ENCODE results near the gene PCAT7.
A peak's percentile ranks its signal among the peaks of the same experiment; 100 is the strongest.

PCAT7 gene

DNA sequence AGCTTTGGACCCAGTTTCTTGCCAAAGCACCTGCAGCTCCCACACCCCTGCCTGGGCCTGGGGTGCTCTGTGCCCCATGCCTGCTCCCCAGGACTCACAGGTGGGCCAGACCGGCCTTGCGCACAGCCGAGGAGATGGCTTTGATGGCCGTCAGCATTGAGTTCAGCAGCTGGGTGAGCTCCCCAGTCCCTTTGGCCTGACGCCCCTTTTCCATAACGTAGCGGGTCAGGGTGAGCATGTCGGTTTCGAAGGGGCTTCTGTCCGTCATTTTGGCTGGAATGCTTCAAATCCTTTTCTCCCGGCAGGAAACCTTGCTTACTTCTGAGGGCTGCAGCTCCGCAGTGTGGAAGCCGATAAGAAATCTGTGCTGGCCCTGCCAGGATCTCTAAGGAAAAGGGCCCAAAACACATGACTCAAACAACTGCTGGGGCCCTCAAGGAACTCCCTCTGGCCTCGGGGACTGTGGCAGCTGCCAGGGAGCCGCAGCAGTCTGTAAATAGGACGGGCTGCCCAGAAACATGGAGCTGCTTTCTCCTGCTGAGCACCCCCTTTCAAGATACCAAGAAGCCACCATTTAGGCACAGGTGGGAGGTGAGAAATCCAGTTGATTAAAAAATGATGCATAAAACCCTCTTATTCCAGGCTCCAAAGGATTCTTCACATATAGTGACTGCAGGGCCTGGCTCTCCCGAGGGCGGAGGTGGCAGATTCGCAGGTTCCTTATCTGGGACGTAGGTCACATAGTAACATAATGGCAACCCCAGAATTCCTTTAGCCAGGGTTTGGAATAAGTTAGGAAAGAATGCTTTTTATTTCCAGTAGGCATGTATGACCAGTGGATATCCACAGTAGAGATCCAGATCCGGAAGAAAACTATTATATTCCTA is 38.8 kb downstream of the PCAT7 start, which contains the start of gene FBP2:
Gene FBP2, minus strand, starts transcription at position 366 of the 887 bp plus-strand sequence. Its CDS starts 98 bp downstream, at position 268.
- TF ChIP-seq ZFX (IDR thresholded peaks at IDR 0.05; ENCODE audit: borderline replicate concordance), result no peak
- TF ChIP-seq CTCF (IDR thresholded peaks at IDR 0.05), result no peak

DNA sequence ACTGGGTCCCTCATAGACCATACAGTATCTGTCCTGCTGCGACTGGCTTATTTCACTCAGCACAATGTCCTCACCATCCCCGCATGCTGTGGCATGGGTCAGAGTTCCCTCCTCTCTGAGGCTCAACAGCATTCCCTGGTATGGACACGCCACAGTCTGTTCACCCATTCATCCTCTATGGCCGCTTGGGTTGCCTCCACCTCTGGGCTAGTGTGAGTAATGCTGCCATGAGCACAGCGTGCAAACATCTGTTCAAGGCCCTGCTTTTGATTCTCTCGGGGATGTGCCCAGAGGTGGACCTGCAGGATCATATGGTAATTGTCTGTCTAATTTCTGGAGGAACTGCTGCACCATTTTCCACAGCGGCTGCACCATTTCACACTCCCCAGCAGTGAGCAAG is 44.2 kb downstream of the PCAT7 start:
- TF ChIP-seq CTCF (IDR thresholded peaks at IDR 0.05) (no peak), ZFX (IDR thresholded peaks at IDR 0.05; ENCODE audit: borderline replicate concordance) (no peak)
- H3K27ac ChIP-seq, result no peak overlapping the region

More for the DNA sequence above, 38.8 kb downstream of the PCAT7 start, which contains the start of gene FBP2:
- no peak within 1 kb of the TSS for H3K27ac ChIP-seq

DNA sequence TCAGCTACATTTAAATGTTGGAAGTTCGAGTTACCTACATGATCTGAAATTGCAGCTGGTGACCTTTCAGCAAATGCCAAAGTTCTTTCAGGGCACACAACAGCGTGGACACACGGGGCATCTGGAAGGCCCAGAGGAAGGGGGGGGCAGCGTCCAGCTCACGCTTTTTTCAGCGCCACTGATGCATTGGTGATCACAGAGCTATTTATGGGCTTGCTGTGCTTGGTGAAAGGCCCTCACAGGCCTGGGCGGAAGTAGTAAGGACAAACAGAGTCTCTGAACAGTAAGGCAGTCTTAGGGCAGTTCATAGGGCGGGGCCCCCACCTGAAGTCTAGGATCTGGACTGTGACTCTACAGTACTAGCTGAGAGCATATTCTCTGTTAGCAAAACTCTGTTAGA is 45.4 kb downstream of the PCAT7 start:
- TF ChIP-seq CTCF (IDR thresholded peaks at IDR 0.05) (no peak), ZFX (IDR thresholded peaks at IDR 0.05; ENCODE audit: borderline replicate concordance) (no peak)
- no peak overlapping the region for H3K27ac ChIP-seq

- no peak overlapping the region for H3K27ac ChIP-seq
- TF ChIP-seq ZFX (IDR thresholded peaks at IDR 0.05; ENCODE audit: borderline replicate concordance) (no peak), CTCF (IDR thresholded peaks at IDR 0.05) (no peak)
These were observed 45.8 kb downstream of the PCAT7 start for GRCh38 chr9:94600715-94601114.

DNA sequence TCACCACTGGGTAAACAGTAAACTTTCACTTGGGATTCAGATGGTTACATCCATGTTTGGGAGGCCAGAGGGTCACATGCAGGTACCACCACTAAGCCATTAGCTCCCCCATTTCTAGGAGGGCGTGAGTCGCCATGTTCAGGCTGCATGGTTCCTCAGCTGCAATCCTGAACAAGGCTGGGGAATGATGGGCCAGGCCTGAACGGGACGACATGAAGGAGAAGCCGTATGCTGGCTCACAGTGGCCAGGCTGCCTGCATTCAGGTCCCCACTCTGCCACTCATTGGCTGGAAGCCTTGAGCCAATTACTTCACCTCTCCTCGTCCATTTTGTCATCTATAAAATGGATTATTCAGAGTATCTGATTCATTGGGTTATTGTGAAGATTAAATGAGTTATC is 47.8 kb downstream of the PCAT7 start:
- TF ChIP-seq ZFX (IDR thresholded peaks at IDR 0.05; ENCODE audit: borderline replicate concordance) (no peak), CTCF (IDR thresholded peaks at IDR 0.05) (no peak)
- H3K27ac ChIP-seq, result no peak overlapping the region

DNA sequence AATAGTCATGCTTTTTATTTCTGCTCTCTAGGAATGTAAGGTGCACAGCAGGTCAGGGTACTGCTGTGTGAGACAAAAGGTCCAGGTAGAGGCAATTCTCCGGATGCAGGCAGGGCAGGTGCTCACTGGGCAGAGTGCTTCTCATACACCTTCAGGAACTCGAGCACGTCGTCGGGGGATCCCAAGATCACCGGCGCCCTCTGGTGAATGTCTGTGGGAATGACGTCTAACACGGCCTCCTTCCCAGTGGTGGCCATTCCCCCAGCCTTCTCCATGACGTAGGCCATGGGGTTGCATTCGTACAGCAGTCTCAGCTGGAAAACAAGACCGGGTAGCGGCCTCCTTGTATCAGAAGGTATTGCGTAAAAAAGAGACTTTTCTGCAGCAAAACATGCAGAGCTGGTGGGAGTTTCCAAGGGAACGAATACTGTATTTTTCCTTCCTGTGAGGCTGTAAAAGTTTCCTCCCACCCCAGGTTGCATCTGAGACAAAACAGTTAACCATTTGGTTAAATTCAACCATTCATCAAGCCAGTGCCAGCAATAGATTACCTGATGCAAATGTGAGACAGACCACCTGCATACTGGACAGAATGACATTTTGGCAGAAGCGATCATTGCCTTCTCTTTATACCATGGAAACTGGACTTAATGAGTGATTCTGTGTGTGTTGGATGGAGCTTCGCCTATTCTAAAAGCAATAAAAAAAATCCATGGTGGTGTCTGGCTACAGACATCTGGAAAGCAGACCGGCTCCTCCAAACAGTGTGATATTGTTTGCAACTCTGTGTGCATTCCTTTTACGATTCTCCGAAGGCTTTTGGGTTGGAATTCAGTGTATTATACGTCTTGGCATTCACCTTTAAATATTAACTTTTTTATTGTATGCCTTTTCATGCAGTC is 48.6 kb downstream of the PCAT7 start:
- H3K27ac ChIP-seq, result no peak overlapping the region
- TF ChIP-seq ZFX (IDR thresholded peaks at IDR 0.05; ENCODE audit: borderline replicate concordance) (no peak), CTCF (IDR thresholded peaks at IDR 0.05) (peak; percentile 80)

Measured in 22Rv1 (cell line).